Muscle layer of colon (tissue), 2 donors: ENCODE data around the gene YBX2.

Experiments used
- H3K27ac ChIP-seq: one replicate; pipeline ENCODE4 v1.7.0; 2013; ENCODE audit warnings: low read depth, mild to moderate bottlenecking, low read length, moderate library complexity
- H3K27me3 ChIP-seq, 2 donors: one replicate each; pipeline ENCODE4 v1.7.0; 2013; ENCODE audit warnings: low read length in 2 of 2, mild to moderate bottlenecking in 2 of 2; ENCODE audit not compliant: insufficient read depth in 2 of 2, control insufficient read depth in 1 of 2
- H3K36me3 ChIP-seq: one replicate; pipeline ENCODE4 v1.7.0; 2013; ENCODE audit warnings: mild to moderate bottlenecking, low read length; ENCODE audit not compliant: insufficient read depth
- H3K4me1 ChIP-seq: one replicate; pipeline ENCODE4 v1.7.0; 2013; ENCODE audit warnings: mild to moderate bottlenecking, low read length; ENCODE audit not compliant: insufficient read depth
- H3K4me3 ChIP-seq, 2 donors: one replicate each; pipeline ENCODE4 v1.7.0; 2013; ENCODE audit warnings: low read length in 2 of 2, low read depth in 1 of 2, mild to moderate bottlenecking in 1 of 2, moderate library complexity in 1 of 2
- H3K9ac ChIP-seq: one replicate; pipeline ENCODE4 v1.7.0; 2013; ENCODE audit warnings: low read length
- H3K9me3 ChIP-seq: one replicate; pipeline ENCODE4 v1.7.0; 2013; ENCODE audit warnings: mild to moderate bottlenecking, low read length
- donor health status: abdominal sarcoma.
- donor health status: Adenocarcinoma of cecum.

YBX2 gene

DNA sequence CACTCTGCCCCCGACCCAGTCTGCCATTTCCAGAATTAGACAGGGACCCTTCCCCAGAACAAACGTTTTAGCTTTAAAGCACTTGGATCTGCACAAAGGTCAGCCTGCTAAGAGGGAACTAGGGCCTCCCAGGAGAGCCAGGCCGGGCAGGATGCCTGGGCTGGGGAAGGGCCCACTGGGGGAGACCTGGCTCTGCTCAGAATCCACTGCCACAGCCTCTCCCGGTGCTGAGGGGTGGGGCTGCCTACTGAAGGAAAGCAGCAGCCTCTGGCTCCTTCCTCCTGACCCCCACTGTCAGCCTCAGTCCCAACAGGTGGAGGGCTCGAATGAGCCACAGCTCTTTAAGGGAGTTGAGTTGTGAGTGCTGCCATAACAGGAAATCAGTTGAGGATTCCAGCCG, 1.7 kb downstream of the YBX2 start:
- Histone ChIP-seq H3K36me3 (no peaks in the 10 kb centered on the region), H3K27me3 (peaks cover 0 to 24% of the 10 kb centered on the region in 2 donors), H3K27ac (peak overlapping the region; percentile 4), H3K9ac (no peak overlapping the region), H3K9me3 (no peaks in the 10 kb centered on the region), H3K4me3 (no peak overlapping the region), H3K4me1 (peaks cover 51% of the 10 kb centered on the region)

DNA sequence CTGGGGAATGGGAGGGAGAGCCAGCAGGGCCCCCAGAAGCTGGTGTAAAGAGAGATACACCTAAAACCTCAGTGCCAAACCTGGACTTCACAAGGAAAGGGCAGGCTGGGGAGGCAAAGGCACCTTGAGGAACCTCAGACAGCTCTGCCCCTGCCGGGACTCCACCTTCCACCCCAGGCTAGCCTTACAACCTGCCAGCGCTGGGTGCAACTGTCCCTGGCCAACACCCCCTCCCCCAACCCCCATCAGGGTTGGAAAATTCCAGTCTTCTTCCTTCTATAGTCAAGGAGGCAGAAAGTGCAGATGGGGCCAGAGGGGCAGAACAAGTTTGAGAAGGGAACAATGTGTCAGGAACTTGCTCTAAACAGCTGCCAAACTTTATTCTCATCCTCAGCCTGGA, 2.2 kb downstream of the YBX2 start:
- peak overlapping the region; percentile 4 for H3K27ac ChIP-seq
- peaks cover 51% of the 10 kb centered on the region for H3K4me1 ChIP-seq
- no peaks in the 10 kb centered on the region for H3K36me3 ChIP-seq
- peaks cover 0 to 24% of the 10 kb centered on the region in 2 donors for H3K27me3 ChIP-seq
- no peak overlapping the region for H3K9ac ChIP-seq
- H3K4me3 ChIP-seq, result no peak overlapping the region
- H3K9me3 ChIP-seq, result no peaks in the 10 kb centered on the region

DNA sequence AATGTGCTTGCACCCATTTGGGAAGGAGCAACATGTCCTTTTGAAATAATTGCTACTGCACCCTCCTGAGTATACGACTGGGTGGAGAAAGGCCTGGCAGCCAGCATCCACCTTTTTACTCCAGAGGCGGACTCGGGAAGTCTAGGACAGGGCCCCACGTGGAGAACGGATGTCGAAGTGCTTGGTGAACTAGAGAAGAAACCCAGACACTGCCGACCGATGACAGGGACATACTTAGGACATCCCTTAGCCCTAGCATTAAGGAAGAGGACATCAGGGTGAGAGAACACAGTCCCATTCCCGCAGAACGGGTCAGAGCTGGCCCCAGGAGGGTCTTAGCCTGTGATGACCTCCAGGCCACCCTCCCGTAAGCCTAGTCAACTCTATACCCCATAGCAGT, 3.8 kb downstream of the YBX2 start:
- no peak overlapping the region for H3K4me3 ChIP-seq
- H3K4me1 ChIP-seq, result peaks cover 42% of the 10 kb centered on the region
- peaks cover 12% of the 10 kb centered on the region for H3K36me3 ChIP-seq
- no peaks in the 10 kb centered on the region for H3K9me3 ChIP-seq
- no peak overlapping the region for H3K27ac ChIP-seq
- peaks cover 0 to 24% of the 10 kb centered on the region in 2 donors for H3K27me3 ChIP-seq
- no peak overlapping the region for H3K9ac ChIP-seq

DNA sequence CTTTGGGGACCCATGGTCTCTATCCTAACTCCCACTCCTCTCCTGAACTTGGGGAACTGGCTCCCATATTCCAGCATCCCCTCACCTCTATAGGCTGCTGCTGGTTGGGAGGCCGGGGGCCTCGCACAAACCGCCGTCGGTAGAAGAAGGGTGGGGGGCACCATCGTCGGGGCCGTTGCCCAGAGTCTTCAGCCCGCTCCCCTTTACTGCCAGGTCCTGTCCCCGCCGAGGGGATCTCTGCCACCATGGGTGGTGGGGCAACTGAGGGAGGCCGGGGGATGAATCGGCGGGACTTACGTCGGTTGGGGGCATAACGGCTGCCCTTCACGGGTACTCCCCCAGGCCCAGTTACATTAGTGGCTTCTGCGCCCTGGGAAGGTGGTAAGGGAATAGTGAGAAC, 4.3 kb downstream of the YBX2 start:
- no peak overlapping the region for H3K27ac ChIP-seq

DNA sequence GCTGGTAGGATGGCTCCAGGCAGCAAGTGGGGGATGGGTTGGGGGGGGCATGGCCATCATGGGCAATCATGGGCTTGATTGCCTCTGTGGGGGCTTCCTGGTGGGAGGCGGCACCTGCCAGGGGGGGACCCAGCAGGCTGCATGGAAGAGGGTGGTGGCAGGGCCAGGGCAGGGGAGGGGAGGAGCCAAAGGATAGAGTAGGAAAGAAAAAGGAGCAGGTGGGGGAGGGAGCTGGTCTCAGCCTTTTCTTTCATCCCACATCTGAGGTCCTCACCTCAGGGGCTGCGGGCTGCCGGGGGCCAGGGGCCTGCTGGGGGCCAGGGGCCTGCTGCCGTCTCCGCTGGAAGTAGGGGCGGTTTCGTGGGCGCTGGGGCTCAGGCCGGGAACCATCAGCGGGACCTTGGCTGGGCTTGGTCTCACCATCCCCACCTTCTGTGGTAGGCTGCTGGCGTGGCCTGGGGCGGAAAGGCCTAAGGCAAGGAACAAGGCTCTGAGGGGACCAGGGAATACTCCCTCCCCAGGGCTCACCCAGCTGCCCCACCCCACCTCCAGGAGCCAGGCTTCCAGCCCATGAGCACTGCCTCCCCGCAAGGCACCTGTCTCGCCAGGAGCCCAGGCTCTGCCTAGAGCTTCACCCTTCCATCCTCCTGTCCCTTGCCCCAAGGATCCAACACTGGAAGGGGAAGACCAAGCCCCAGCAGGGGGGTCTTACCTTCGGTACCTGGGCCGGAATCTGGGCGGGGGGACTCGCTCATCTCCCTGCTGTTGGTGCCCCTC, 5.0 kb downstream of the YBX2 start:
- H3K27me3 ChIP-seq, result peaks cover 0 to 17% of the 10 kb centered on the region in 2 donors
- H3K9ac ChIP-seq, result no peak overlapping the region
- H3K4me1 ChIP-seq, result peaks cover 43% of the 10 kb centered on the region
- no peak overlapping the region for H3K4me3 ChIP-seq
- H3K36me3 ChIP-seq, result peaks cover 24% of the 10 kb centered on the region
- peak overlapping the region; percentile 55 for H3K27ac ChIP-seq
- H3K9me3 ChIP-seq, result no peaks in the 10 kb centered on the region

More for the DNA sequence above, 4.3 kb downstream of the YBX2 start:
- Histone ChIP-seq H3K4me1 (peaks cover 40% of the 10 kb centered on the region), H3K36me3 (peaks cover 17% of the 10 kb centered on the region), H3K9ac (no peak overlapping the region), H3K9me3 (no peaks in the 10 kb centered on the region), H3K4me3 (no peak overlapping the region), H3K27me3 (peaks cover 0 to 23% of the 10 kb centered on the region in 2 donors)

DNA sequence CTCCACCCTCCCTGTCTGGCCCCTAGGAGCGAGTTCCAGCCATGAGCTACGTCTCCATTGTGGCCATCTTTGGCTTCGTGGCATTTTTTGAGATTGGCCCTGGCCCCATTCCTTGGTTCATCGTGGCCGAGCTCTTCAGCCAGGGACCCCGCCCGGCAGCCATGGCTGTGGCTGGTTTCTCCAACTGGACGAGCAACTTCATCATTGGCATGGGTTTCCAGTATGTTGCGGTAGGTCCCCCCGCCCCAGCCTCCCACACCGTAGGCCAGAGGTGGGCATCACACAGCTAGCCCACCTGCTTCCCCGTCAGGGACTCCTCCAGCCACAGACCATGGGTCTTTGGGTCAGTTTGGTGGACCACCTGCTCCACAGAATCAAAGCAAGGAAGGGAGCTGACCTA, 8.8 kb downstream of the YBX2 start:
- Histone ChIP-seq H3K9me3 (no peaks in the 10 kb centered on the region), H3K9ac (no peak overlapping the region), H3K4me1 (peaks cover 32% of the 10 kb centered on the region), H3K27me3 (peaks cover 0 to 9% of the 10 kb centered on the region in 2 donors), H3K36me3 (peaks cover 32% of the 10 kb centered on the region), H3K4me3 (no peak overlapping the region), H3K27ac (peak overlapping the region; percentile 37)

DNA sequence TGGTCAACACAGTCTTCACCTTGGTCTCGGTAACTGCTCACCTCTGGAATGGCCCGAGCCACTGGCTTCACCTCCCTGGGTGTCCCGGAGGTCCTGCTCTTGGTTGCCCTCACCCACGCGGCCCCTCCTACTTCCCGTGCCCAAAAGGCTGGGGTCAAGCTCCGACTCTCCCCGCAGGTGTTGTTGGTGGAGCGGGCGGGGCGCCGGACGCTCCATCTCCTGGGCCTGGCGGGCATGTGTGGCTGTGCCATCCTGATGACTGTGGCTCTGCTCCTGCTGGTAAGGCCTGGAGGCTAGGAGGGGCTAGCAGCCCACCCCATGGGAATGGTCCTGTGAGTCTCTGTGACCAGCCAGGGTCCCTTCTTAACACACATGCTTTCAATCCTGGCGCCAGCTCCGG, 9.5 kb downstream of the YBX2 start:
- Histone ChIP-seq H3K9me3 (no peaks in the 10 kb centered on the region), H3K4me1 (peaks cover 32% of the 10 kb centered on the region), H3K4me3 (no peak overlapping the region), H3K9ac (no peak overlapping the region), H3K27me3 (peaks cover 0 to 4% of the 10 kb centered on the region in 2 donors), H3K36me3 (peaks cover 32% of the 10 kb centered on the region), H3K27ac (peak overlapping the region; percentile 59)

DNA sequence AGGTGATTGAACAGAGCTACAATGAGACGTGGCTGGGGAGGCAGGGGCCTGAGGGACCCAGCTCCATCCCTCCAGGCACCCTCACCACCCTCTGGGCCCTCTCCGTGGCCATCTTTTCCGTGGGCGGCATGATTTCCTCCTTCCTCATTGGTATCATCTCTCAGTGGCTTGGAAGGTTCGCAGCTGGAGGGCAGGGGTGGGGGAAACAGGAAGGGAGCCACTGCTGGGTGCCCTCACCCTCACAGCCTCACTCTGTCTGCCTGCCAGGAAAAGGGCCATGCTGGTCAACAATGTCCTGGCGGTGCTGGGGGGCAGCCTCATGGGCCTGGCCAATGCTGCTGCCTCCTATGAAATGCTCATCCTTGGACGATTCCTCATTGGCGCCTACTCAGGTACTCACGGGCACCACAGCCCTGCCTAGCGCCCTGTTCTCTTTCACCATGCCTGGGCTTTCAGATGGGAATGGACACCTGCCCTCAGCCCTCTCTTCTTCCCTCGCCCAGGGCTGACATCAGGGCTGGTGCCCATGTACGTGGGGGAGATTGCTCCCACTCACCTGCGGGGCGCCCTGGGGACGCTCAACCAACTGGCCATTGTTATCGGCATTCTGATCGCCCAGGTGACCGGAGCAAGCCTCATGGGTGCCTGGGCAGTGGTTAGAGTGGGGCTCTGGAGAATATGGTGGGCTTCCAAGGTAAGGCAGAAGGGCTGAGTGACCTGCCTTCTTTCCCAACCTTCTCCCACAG, 10.8 kb downstream of the YBX2 start:
- no peaks in the 10 kb centered on the region for H3K9me3 ChIP-seq
- H3K4me3 ChIP-seq, result peak overlapping the region; percentile 53 to 85
- peak overlapping the region; percentile 81 for H3K9ac ChIP-seq
- no peaks in the 10 kb centered on the region for H3K27me3 ChIP-seq
- peaks cover 32% of the 10 kb centered on the region for H3K36me3 ChIP-seq
- peaks cover 32% of the 10 kb centered on the region for H3K4me1 ChIP-seq
- peak overlapping the region; percentile 83 for H3K27ac ChIP-seq

DNA sequence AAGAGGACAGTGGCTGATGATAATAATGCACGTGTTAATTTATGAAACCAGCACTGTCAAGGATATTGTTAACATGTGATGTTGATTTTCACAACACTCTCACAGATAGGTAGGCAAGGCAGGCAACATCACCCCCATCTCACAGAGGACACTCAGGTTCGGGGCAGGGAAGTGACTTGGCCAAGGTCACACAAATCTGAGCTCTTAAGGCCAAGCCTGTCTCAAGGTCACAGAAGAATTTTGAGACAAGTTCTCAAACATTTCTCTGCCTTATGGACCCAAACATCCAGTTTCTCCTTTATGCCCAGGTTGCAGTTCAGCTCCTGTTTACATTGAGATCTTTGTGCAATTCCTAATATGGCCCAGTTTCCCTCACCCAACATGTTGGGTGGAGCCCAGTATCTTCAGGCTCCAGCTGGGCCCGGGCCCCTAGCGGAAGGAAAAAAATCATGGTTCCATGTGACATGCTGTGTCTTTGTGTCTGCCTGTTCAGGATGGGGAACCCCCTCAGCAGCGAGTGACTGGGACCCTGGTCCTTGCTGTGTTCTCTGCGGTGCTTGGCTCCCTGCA, 11.6 kb downstream of the YBX2 start:
- H3K27me3 ChIP-seq, result no peaks in the 10 kb centered on the region
- H3K4me3 ChIP-seq, result peak overlapping the region; percentile 53 to 85
- peak overlapping the region; percentile 81 for H3K9ac ChIP-seq
- peaks cover 32% of the 10 kb centered on the region for H3K4me1 ChIP-seq
- peak overlapping the region; percentile 83 for H3K27ac ChIP-seq
- H3K36me3 ChIP-seq, result peaks cover 32% of the 10 kb centered on the region
- H3K9me3 ChIP-seq, result no peaks in the 10 kb centered on the region

DNA sequence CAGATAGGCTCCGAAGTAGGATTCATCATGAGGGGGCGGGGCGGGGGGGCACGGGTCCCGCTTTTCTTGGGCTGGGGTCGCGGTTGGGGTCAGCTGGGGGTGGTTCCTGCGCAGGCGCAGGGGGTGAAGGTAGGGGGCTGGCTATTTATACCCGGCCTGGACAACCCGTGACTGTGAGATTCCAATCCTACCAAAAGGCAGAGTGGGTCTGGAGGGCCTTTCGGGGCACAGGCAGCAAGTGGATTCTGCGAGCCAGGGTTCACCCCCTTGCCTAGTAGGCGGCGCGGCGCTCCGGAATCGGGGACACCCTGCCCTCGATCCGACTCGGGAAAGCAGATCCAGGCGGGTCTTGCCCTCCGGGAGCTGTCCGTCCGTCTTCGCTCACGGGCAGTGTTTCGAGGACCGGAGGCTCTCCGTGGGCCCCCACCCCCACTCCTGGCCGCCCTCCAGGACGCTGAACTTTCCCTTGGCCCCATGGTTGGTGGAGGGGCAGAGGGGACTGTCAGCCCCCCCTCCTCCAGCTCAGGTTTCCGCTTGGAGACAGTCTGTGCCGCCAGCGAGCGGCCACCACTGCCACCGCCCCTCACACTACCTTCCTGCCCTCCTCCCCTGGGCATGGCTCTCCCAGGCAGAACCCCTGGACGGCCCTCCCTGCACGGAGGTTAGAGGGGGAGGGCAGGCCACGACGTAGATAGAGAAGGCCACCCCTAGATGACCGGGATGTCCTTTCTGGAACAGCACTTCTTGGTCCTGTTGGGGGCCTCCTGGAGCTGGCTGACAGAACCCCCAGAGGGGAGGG, 12.3 kb downstream of the YBX2 start:
- Histone ChIP-seq H3K9me3 (no peaks in the 10 kb centered on the region), H3K4me1 (peaks cover 32% of the 10 kb centered on the region), H3K27me3 (no peaks in the 10 kb centered on the region), H3K9ac (peak overlapping the region; percentile 81), H3K27ac (peak overlapping the region; percentile 83), H3K36me3 (peaks cover 32% of the 10 kb centered on the region), H3K4me3 (peak overlapping the region; percentile 53 to 85)
